GM18867 (cell line): ENCODE measurements around the gene FFAR4.

Experiments
- ATAC-seq: cut with Tn5 transposase; IDR thresholded peaks from one replicate; pipeline ENCODE4 v1.9.1; 2021; ENCODE audit warnings: mild to moderate bottlenecking, moderate library complexity; ENCODE audit not compliant: unreplicated experiment

The FFAR4 gene

DNA sequence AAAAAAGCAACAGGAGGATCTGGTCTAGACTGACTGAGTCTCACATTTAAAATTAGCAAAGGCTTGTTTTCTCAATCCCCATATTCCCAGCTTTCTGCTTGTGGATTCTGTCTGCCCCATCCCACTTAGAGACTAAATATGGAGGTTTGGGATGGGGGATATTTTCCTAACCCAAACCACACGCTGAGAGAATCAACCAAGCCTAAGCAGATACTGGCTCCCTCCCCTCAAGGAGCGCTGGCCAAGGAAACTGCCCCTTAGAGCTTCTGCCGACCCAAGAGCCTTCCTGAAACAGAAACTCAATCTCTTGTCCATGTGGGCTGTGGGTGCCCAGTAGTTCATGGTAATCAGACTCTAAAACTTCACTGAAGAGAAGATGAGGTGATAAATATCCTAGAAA is 3.9 kb downstream of the FFAR4 start:
- no peak for ATAC-seq

DNA sequence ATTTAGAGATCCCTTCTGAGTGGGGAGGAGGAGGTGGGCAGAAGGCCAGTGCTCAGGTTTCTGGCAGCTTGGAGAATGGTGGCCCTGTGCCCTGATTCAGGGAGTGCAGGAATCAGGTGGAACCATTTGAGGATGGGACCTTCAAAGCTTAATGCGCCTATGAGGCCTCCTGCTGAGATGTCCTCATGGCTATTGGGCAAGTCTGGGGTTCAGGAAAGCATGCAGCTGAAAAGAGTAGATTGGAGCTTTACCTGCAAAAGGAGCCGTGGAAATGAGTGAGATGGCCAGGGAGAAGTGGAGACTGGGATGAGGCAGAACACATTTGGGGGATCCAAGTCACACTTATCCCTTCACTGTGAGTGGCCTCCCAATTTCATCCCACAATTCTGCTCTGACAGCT is 6.1 kb downstream of the FFAR4 start:
- no peak for ATAC-seq

GRCh38 chr10:93573051-93573909 is 6.8 kb downstream of the FFAR4 start:
- ATAC-seq: no peak

DNA sequence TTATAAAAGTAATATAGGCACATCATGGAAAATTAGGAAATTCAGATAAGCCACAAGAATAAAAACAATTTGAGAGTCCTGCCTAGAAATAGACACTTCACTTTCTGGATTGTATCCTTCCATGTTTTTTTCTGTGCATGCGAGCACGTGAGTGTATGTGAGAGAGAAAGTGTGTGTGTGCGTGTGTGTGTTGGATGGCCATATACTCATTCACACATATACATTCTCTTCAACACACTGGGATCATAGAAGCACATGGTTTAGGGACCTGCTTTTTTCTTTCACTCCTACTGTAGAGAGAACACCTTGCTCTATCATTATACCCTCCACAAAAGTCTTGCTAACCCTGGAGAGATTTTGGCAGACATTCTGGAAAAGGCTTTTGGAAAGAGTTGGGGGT is 7.5 kb downstream of the FFAR4 start:
- no peak for ATAC-seq

DNA sequence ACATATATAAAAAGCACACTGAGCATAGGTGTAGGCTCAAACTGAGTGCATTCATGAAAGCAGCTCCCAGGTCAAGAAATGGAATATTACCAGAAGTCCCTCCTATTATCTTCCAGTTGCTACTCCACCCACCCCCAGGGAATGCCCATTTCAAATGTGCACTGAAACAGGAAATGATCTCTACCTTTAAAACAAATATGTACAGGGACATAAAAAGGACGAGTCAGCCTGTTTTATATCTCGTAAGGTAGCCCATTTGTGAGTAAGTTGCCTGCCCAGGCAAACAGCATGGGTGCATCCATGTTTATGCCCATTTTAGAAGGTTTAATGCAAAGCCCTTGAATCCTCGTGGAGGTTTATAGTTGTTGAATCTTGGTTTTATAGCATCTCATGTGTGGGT is 10.4 kb downstream of the FFAR4 start:
- no peak for ATAC-seq

DNA sequence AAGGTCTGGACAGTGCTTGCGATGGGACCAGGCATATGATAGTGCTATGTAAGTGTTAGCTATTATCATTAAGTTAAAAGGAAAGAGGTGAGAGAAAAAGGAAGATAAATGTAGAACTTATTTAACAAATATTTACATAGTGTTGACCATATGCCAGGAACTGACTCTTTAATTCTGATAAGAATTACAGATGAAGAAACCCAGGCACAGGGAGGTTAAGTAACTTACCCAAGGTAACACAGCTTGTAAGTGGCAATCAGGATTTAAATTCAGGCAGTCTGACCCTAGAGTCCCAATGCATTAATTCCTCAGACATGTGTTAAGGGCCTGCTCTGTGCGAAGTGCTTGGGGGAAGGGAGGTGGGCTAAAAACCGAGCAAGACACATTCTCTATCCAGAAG is 11.1 kb downstream of the FFAR4 start:
- ATAC-seq: no peak

DNA sequence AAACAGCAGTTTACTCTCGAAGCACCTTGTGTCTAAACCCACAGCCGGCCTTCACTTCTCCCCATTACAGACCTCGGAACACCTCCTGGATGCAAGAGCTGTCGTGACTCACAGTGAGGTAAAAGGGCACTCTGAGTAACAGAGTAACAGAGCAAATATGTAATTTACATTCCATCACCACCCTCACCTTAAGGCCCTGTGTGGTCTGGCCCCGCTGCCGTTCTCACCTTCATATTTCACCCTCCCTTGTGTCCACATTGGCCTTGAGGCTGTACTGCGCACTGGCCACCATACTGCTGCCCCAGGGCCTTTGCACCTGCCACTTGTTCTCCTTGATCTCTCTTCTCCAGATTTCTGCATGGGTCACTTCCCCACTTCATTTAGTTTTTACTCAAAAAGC is 12.6 kb downstream of the FFAR4 start:
- ATAC-seq: no peak

DNA sequence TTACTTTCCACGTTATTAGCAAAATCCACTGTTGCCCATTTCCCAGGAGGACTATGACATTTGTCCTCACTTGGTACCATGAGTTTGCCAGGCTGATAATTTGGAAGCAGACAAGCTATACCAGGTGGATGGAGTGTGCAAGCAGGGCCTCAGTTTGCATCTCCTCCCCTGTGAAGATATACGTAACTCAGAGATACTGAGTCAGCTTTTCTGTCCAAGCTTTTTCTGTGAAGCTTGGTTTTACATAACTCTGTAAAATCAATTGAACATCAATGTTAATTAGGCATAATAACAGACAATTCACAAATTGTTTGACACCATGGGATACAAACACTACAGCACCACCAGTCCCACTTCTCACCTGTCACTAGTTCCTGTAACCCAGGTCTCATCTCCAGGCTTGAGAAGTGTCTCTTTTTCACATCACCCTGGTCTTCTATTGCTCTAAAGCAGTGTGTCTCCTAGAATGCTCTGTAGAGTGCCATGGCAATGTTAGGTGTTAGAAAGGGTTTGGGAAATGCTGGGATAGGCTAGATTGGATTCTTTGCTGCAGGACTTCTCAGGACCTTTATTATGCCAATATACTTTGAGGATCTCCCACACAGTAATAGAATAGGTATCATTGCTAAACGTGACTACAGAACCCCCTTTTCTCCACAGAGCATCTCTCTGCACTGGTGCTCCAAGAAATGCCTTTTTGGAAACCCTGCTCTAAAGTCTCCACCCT is 13.7 kb downstream of the FFAR4 start:
- ATAC-seq: no peak

DNA sequence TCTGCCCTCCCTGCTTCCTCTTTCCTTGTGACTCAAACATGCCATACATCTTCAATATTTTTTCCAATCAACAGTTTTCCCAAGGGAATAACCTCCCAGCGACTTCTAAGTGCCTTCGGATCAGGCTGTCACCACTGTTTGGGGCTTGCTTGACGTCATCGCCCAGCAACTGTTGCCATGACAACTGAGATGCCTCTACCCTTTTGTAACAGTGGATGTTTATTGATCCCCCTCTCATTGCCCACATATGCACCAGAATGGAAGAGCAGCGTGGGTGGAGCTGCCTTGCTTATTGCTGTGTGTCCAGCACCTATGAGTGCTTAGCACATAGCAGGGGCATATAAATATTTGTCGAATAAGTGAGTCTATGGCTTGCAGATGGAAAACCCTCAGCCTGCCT is 14.4 kb downstream of the FFAR4 start:
- no peak for ATAC-seq

DNA sequence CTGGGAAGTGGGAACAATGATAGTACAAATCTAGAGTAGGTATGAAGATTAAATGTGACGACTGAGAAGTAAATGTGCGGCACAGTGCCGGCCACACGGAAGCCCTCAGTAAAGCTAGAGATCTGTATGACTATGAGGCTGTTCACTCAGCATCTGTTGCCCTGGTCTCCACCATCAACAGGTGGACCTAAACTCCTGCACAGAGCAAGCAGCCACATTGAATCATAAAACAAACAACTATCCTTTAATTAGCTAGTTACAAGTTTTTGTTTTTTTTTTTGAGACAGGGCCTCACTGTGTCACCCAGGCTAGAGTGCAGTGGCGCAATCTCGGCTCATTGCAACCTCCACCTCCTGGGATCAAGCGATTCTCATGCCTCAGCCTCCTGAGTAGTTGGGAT is 18.0 kb downstream of the FFAR4 start:
- no peak for ATAC-seq

DNA sequence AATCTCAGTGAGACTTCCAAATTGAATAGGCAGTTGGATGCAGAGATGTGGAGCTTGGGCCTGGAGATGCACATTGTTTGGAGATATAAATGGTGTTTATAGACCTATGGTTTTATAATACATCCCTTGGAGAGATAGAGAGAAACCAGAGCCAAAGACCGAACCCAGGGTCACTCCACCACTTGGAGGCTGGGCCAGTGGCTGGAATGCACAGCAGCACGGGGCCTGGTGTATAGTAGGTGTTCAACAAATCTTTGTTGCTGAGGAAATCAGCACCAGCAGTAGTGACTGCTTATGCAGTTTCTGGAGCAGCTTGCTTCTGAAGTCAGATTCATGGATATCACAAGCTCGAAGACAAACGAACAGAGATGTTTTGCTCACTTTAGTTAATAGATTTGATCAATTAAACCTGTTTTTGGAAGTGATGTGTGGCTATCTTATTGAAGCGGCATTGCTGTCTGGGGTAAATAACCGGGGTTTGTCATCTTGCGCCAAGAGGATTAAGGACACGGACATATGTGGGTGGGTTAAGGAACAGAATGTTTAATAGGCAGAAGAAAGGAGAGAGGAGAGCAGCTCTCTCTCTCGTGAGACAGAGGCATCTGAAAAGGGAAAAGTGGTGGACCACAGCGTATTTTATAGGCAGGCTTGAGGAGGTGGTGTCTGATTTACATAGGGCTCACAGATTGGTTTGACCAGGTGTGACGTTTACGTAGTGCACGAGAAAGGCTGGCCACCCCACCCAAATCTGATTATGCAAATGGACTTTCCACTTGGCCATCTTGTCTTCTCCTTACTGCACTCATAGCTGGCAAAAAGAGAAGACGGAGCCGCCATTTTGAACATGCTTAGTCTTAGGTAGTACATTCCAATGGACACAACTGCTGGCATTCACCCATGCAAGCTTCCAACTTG is 23.4 kb downstream of the FFAR4 start:
- ATAC-seq: no peak

GRCh38 chr10:93590638-93591037 is 24.2 kb downstream of the FFAR4 start:
- no peak for ATAC-seq

DNA sequence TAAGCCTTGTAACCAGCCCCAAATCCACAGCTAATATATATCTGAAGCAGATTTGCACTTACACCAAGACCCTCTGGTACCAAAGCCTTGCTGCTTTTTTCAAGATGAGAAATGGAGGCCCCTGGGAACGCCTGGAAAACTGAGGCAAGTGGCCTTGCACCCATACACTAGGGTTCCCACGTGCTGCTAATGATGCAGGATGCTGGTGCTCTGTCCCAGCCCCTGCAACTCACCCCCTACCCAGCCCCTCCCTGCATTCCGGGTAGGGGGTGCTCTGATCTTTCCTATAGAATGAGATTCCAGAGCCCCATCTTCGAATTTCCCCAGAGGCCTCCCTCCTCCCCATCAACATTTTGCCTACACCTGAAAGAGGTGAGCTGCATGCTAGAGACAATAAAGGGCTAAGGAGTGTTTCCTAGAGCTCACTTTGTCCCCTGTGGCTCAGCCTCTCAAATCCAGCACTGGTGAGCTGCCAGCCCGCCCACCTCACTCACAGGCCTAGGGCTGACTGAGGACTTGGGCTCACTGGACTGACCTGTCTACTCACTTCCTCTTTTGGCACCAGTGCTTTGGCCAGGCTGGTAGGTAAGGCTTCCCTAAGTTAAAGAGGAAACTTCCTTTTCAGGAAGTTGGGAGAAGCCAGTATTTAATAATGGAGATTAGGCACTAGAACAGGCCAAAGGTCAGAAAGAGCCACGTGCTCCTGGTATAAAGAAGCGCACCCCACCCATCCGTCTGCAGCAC is 24.8 kb downstream of the FFAR4 start:
- no peak for ATAC-seq

GRCh38 chr10:93593254-93593653 is 26.8 kb downstream of the FFAR4 start:
- no peak for ATAC-seq

- no peak for ATAC-seq
Observed at GRCh38 chr10:93593749-93594148, 27.3 kb downstream of the FFAR4 start.

DNA sequence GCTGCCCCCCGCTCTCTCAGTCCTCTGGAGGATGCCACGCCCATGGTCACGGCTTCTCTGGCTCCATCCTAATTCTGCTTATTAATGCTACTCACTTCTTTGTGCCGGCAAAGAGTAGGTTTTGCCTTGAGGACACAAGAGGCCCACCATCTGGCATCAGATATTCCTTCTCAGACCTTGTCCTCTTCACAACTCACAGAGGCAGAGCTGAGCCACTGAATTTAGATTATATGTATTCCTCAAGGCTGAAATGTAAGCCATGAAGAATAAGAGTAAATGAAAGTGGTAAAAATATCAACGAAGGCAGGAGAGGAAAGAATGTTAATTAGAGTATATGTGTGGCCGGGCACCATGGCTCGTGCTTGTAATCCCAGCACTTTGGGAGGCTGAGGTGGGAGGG is 28.1 kb downstream of the FFAR4 start:
- ATAC-seq: no peak

DNA sequence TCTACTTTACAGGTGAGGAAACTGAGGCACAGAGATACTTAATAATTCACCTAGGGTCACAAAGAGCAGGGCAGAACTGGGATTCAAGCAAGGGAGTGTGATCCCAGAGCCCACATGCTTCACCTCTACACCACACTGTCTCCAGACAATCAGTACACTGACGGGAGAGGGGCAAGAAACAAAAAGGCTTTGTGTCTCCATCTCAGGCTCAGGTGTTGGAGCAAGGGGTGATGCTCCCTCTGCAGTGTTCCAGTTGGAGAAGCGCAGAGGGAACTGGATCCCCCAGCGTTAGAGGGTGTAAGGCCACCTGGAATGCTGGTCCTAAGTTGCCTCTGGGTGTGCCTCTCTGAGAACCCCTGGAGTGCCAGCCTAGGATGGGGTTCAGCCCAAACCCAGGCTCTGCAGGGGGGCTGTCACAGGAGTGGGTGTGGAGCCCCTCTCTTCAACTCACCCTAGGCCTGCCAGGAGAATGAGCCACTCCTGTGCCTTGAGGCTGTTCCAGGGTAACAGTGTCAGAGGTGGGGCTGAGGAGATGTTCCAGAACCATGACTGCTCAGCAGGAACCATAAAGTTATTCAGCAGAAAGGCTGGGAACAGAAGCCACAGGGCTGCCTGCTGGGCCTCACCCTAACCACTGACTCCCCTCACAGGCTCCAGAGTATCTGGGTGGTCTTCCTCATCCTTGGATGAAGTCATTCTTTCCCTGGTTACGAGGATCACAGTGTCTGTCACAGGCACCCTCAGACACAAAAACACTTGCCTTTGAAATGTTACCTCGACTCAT is 29.1 kb downstream of the FFAR4 start:
- no peak for ATAC-seq

GRCh38 chr10:93596539-93596938 is 30.1 kb downstream of the FFAR4 start:
- no peak for ATAC-seq

DNA sequence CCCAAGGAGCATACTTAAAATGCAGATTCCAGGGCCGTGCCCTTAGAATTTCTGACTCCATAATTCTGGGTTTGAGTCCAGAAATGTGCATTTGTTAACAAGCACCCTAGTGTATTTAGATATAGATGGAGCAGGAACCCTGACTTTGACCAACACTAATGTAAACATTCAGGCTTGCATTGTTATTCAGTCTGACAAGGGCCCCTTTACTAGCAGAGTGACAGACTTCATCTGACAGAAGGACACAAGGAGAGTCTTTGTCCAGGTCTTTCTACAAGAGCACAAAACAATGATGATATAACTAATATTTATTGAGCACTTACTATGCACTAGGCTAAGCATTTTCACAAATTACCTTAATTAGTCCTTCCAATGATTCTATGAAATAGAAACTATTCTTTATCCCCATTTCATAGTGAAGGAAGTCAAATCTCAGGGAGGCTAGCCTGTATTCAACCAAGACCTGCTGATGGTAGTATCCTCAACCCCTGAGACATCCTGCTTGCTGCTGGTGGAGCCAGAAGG is 30.7 kb downstream of the FFAR4 start:
- no peak for ATAC-seq

DNA sequence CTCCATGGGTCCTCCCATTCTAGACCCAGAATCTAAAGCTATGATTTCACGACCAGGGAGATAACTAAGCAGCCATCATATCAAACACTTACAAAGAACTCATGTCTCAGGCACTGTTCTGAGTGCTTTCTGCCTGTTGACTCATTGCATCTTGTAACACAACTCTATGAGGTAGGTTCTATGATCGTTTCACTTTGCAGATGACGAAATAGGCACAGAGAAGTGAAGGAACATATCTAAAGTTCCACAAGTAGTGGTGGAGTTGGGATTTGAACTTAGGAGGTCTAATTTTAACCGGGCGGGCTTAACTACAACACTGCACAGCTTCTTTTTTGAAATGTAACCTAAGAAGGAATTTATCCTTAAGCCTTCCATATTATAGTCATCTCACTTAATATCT is 31.7 kb downstream of the FFAR4 start:
- no peak for ATAC-seq
